ENCODE measurements around the gene RIPOR2.
"Not testable (repeated sequence)": the region's sequence is repeated elsewhere in the genome, so short reads cannot be mapped to it uniquely, and the experiment has no call there.

The RIPOR2 gene

GRCh38 chr6:24761193-24761835 lies 174.4 kb downstream of the RIPOR2 start:
- DNase-seq, result no peak

- DNase-seq, result no peak
Measured at GRCh38 chr6:24760210-24760609, 175.6 kb downstream of the RIPOR2 start.

GRCh38 chr6:24759718-24760117 lies 176.0 kb downstream of the RIPOR2 start:
- DNase-seq, result no peak

- DNase-seq, result no peak
Measured at GRCh38 chr6:24757611-24758010, 178.1 kb downstream of the RIPOR2 start.

GRCh38 chr6:24755279-24755678 lies 180.5 kb downstream of the RIPOR2 start:
- no peak for DNase-seq

- not testable (repeated sequence) for DNase-seq
Measured at GRCh38 chr6:24754378-24754777, 181.4 kb downstream of the RIPOR2 start.

All from right kidney (tissue), 1 donor.